Myocyte (in vitro differentiated cells): Measurements from ENCODE around the gene DPP10. TPM values are rescaled to one million over a fixed set of nuclear protein-coding genes. Genes with fewer than 3 reads are reported as not detected.

Experiments
- DNase-seq: peaks from one replicate; pipeline ENCODE4 v3.0.0-alpha.2; 2012; ENCODE audit warnings: low read depth
- total RNA-seq: library from RNA; depleted of rRNA; stranded (reverse); fragments of >200 nt; gene quantifications from 2 replicates; pipeline ENCODE4 v1.2.3, GENCODE V29; 2014

The DPP10 gene
- total RNA-seq, 1 donor from 2014 or later: not detected

DNA sequence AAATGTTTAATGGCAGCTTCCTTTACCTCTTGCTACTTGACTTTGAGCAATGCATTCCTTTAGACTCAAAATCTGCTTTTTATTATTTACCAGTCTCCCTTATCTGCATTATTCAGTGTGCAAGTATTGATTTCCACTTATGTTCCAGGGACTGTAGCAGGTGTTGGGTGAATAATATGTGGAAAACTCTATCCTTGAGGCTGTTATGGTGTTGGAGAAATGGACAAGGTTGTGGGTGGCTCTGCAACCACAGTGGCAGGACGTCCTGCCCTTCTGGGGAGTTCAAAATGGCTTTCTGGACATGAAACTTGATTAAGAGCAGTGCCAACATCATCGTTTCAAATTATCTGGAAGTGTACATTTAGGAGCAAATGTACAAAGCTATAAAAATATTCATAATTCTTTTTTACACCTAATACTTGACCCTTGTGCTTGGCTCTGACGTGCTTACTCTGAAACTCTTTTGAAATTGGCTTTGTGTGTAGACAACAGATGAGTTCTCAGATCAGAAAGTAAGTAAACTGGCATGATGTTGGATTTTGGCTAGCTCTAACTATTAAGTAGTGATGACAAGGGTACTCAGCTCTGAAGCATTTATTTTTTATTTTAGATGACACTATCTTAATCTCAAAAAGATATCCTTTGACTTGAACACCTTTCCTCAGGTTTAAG is 766.2 kb downstream of the DPP10 start:
- no peak for DNase-seq

- no peak for DNase-seq
Observed at GRCh38 chr2:115214050-115214449, 771.6 kb downstream of the DPP10 start.

GRCh38 chr2:115219296-115219695 is 776.9 kb downstream of the DPP10 start:
- no peak for DNase-seq

DNA sequence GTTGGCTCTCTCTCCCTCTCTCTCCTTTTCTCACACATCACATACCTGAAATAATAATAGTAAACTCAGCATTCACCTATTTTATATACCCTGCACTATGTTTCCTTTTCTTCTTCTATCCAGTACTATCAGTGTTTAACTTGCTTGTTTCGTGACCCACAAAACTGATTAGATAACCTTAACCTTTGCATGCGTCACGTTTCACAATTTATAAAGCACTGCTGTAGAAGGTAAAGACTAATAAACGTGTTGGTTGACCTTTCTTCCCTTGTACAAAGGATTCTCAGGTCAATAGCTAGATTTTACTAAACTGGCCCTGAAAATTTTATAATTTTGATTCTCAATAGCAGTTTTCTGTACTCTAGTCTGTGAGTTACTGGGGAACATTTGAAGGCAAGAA is 791.7 kb downstream of the DPP10 start:
- no peak for DNase-seq

DNA sequence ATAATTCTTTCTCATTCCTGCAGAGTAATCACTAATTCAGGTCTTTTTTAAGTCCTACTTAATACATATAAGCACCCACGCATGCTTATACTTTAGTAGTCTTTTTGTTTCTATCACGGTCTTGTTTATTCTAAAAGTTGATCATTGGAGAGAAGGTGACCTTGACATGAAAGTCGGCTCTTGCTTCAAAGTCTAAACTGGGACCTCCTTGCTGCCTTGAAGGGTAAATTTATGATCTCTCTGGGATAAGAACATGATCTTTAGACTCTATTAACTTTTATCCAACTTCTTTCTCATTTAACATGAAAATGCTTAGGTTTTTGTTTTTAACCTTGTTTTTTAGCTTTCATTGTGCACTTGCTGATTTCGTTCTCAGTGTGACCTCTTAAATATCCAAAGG is 792.3 kb downstream of the DPP10 start:
- DNase-seq: no peak

GRCh38 chr2:115248066-115248465 is 805.6 kb downstream of the DPP10 start:
- DNase-seq: no peak

DNA sequence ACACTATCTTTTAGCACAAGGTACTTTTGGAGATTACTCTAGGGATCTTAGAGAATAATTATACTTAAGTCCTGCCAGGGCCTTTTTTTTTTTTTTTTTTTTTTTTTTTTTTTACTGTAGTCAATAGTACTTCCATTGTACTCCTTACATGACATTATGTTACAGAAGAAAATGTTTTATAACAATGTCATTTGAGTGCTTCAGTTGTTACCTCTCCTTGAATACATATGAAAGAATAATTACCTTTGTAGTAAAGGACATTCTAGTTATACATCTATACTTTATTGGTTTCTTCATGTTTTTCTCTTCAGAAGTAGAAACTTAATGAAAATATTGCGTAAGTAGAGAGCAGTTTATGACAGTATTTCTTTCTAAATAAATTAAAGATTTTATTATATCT is 834.9 kb downstream of the DPP10 start:
- no peak for DNase-seq

GRCh38 chr2:115285416-115285815 is 843.0 kb downstream of the DPP10 start:
- DNase-seq: no peak

DNA sequence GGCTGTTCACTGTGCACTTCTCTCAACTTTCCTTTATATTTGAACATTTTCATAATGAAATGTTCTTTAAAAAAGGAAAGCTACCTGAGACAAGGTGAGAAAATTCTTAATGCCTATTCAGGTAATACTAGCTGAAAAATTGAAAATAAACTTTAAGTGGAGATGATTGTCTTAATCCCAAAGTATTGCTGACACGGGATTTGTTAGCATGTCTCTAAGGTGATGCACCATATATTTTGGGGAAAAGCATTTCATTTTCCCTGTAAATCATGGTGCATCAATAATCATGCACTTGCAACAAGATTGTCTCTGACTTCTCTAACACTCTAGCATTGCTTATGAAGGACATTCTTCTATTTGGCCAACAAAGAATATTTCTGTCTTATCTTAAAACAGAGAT is 848.0 kb downstream of the DPP10 start:
- no peak for DNase-seq

DNA sequence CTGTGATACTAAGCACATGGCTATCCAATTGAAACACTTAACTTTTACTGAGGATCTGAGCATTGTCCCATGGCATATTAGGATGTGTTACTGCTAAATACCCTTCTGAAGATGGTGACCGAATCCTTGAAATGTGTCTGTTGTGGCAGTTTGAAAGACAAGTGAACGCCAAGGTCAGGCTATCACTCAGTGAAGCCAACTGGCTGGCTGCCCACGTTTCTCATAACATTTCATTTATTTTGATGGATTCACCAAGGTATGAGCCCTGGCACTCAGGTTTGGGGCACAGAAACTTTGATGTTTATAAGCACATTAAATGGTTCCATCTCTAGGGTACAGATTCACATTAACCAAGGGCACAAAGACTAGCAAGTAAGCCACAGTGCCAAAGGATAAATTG is 850.3 kb downstream of the DPP10 start:
- no peak for DNase-seq

DNA sequence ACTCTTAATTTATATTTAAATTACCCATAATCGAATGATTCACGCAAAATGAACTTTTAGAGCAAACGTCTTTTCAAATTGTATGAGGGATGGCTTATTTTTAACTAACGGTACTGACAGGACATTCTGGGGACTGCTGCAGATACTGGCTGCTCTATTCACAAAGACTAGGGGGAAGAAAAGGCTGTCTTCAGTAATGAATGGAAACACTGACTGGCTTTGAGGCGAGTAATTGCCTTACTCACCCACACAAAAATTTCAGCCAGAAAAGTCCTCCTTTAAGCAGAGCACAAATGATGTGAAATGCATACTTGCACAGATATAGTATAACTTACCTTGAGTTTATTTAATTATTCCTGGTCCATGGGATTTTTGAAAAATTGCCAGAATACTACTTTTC is 852.6 kb downstream of the DPP10 start:
- DNase-seq: no peak

GRCh38 chr2:115297056-115297455 is 854.6 kb downstream of the DPP10 start:
- DNase-seq: no peak

DNA sequence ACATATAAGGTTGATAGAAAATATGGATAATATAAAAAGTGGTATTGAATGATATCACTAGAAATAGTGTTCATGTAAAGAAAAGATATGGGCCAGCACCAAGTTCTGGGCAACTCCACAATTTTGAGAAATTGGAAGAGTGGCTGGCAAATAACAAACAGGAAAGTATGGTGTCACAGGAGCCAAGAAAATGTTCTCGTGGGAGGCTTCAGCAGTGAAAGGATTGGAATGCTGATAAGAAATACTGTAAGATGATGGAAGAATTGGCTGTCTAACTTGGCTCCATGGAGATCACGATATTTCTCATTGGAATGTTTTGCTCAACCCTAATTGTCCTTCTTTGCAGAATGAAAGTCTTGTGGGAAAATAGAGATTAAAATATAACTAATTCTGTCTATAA is 856.8 kb downstream of the DPP10 start:
- DNase-seq: no peak

- no peak for DNase-seq
Observed at GRCh38 chr2:115305712-115306111, 863.3 kb downstream of the DPP10 start.

- DNase-seq: no peak
Observed at GRCh38 chr2:115314119-115314518, 871.7 kb downstream of the DPP10 start.

DNA sequence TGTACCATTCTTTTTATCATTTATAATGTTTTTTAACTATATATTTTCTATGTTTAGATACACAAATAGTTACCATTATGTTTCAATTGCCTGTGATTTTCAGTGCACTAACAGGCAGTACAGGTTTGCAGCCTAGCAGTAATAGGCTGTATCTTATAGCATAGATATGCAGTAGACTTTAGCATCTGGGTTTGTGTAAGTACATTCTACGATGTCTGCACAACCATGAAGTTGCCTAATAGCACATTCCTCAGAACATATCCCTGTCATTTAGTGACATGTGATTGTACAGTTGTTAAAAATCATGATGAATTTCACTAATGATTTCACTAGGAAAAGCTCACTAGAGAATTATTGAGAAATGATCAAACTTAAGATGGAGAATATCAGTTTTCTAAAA is 884.6 kb downstream of the DPP10 start:
- DNase-seq: no peak

DNA sequence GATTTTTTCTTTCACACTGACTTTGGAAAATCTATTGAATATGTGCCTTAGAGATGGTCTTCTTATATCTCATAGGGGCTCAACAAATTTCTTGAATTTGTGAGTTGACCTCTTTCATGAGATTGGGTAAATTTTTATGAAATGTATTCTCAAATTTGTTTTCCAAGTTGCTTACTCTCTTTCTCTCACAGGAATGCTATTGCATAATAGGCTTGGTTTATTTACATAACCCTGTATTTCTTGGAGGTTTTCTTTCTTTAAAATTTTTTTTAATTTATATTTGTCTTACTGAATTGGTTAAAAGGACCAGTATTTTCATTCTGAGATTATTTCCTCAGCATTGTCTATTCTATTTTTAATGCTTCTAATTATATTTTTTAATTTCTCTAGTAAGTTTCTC is 917.1 kb downstream of the DPP10 start:
- no peak for DNase-seq

DNA sequence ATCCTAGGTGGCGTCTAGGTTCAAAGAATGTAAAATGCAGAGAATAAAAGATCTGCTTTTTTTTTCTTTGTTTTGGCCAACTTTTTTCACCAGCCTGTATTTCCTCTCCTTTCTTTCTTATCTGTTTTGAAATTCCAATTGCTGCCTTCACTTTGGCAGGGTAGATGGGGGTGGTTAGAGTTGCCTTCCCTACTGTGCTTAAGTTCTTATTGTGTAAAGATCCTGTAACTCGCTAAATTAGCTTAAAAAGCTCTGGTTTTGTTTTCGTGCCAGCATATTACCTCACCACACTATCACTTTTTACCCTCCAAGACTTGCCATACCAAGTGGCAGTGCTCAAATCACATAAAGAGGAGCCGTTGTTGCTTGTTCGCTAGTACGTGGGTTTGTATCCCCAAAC is 921.7 kb downstream of the DPP10 start:
- no peak for DNase-seq

GRCh38 chr2:115369400-115369799 is 927.0 kb downstream of the DPP10 start:
- DNase-seq: no peak

- DNase-seq: no peak
Observed at GRCh38 chr2:115374981-115375380, 932.5 kb downstream of the DPP10 start.

DNA sequence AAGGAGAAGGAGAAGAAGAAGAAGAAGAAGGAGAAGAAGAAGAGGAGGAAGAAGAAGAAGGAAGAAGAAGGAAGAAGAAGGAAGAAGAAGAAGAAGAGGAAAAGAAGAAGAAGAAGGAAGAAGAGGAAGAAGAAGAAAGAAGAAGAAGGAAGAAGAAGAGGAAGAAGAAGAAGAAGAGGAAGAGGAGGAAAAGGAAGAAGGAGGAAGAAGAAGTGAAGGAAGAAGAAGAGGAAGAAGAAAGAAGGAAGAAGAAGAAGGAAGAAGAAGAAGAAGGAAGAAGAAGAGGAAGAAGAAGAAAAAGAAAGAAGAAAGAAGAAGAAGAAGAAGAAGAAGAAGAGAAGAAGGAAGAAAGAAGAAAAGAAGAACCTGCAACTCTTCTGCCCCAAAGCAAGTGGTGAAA is 942.0 kb downstream of the DPP10 start:
- no peak for DNase-seq

DNA sequence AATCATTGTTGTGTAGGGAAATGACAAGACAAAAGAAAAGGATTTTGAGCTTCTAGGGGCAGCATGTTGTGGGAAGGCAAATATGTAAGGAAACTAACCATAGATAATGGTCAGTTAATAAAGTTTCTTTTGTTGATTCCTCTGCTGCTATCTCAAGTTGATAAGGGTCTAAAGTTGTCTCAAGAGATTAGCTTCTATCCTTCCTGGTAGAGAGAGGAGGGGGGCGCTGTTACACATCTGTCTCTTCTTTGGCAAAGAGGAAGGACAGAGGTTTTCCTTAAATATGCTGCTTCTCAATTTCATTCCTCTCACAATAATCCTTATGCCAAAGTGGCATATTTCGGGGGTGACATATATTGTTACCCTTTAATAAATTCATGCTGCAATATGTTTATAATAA is 944.0 kb downstream of the DPP10 start:
- DNase-seq: no peak

DNA sequence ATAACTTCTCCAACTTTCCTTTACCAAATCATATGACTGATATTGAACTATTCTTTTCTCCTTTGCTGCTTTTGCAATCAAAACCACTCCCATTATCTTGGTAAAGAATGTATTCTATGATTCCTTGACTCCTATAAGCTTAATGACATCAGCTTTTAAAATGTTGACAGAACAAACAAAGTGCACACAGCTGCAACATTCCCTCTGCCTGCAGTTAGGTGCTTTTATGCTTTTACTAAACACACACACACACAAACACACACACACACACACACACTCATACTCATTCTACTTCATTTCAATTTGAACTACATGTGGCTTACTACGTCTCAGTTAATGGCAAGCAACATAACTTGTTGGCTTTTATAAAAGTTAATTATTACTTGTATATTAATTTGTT is 946.6 kb downstream of the DPP10 start:
- DNase-seq: no peak
